Adrenal gland (tissue), 5 donors: ENCODE data around the gene MAML2.

Source experiments
- CTCF ChIP-seq, 6 experiments: fragments of 450-650 bp in 4 of 6; fragments of 200-600 bp in 2 of 6; sonication (generic) in 1 of 6; IDR thresholded peaks; 1 replicate in 5 of 6; 2 replicates in 1 of 6; pipeline versions ENCODE4 v1.5.1 to v1.8.0; 2016 to 2021; ENCODE audit warnings: antibody characterized with exemption in 6 of 6, mild to moderate bottlenecking in 2 of 6, moderate library complexity in 1 of 6
- POLR2A ChIP-seq, 2 donors: fragments of 450-650 bp; IDR thresholded peaks; one replicate each; pipeline ENCODE4 v1.6.1; 2017; ENCODE audit warnings: antibody characterized with exemption in 2 of 2, mild to moderate bottlenecking in 2 of 2, moderate library complexity in 1 of 2
- donor health status: DM: no; HTN: no; CAD: no.

- no peak for TF ChIP-seq CTCF (IDR thresholded peaks at IDR 0.05)
- no peak for TF ChIP-seq POLR2A (IDR thresholded peaks at IDR 0.05)
Observed at GRCh38 chr11:96317571-96317970, 25.4 kb downstream of the MAML2 start.
